Caco-2 (cell line): Measurements from ENCODE around the gene PHF1. TPM values are rescaled to one million over a fixed set of nuclear protein-coding genes. Genes with fewer than 3 reads are reported as not detected.

Source experiments
- BruUV-seq: library from RNA; stranded (reverse); fragments of 400-500 nt; replicated peaks from 2 replicates; lab custom pipeline; 2021; lab: Mats Ljungman, UMichigan
- CTCF ChIA-PET: fragments of 300-600 bp; sonication (Branson Sonifier 250); formaldehyde crosslinking; loops from one replicate; lab custom pipeline; 2022; ENCODE audit warnings: antibody characterized with exemption; lab: Charles Lee
- POLR2A ChIA-PET: fragments of 300-600 bp; sonication (Branson Sonifier 250); formaldehyde crosslinking; loops from one replicate; lab custom pipeline; 2022; ENCODE audit warnings: antibody characterized with exemption; lab: Charles Lee
- DNase-seq, 2 experiments: peaks; one replicate each; pipeline versions ENCODE4 v3.0.0 to v3.0.0-alpha.2; 2020 to 2022
- H3K27me3 ChIP-seq: replicated peaks from 2 replicates; pipeline ENCODE4 v1.6.0; 2011; ENCODE audit warnings: low read length; ENCODE audit not compliant: control insufficient read depth, insufficient read depth
- H3K36me3 ChIP-seq: 2 replicates; pipeline ENCODE4 v1.5.1; 2011; ENCODE audit warnings: low read length; ENCODE audit not compliant: control insufficient read depth, insufficient read depth
- H3K4me1 ChIP-seq: fragments of 250-450 bp; sonication (Bioruptor Pico); 2 replicates; pipeline ENCODE4 v1.5.1; 2020; ENCODE audit warnings: mild to moderate bottlenecking
- H3K4me3 ChIP-seq: 2 replicates; pipeline ENCODE4 v1.5.1; 2011; ENCODE audit warnings: low read depth, mild to moderate bottlenecking, control low read depth, low read length
- H3K9me3 ChIP-seq: fragments of 250-450 bp; sonication (Bioruptor Pico); 2 replicates; pipeline ENCODE4 v1.5.1; 2020; ENCODE audit warnings: mild to moderate bottlenecking, moderate library complexity
- H3K27ac Mint-ChIP-seq: one replicate; pipeline ENCODE4 v1.8.0; 2022; ENCODE audit warnings: mixed read lengths; ENCODE audit not compliant: unreplicated experiment
- H3K27me3 Mint-ChIP-seq: one replicate; pipeline ENCODE4 v1.8.0; 2022; ENCODE audit warnings: mixed read lengths; ENCODE audit not compliant: insufficient read depth, unreplicated experiment
- H3K36me3 Mint-ChIP-seq: one replicate; pipeline ENCODE4 v1.8.0; 2022; ENCODE audit warnings: mild to moderate bottlenecking, mixed read lengths; ENCODE audit not compliant: insufficient read depth, unreplicated experiment
- H3K4me1 Mint-ChIP-seq: one replicate; pipeline ENCODE4 v1.8.0; 2022; ENCODE audit warnings: low read depth, mixed read lengths; ENCODE audit not compliant: unreplicated experiment
- H3K4me3 Mint-ChIP-seq: one replicate; pipeline ENCODE4 v1.8.0; 2022; ENCODE audit warnings: mild to moderate bottlenecking, moderate library complexity, mixed read lengths; ENCODE audit not compliant: unreplicated experiment
- H3K9me3 Mint-ChIP-seq: one replicate; pipeline ENCODE4 v1.8.0; 2022; ENCODE audit warnings: mixed read lengths; ENCODE audit not compliant: unreplicated experiment
- intact Hi-C: fragments of 100-400 bp; cut with micrococcal nuclease; formaldehyde crosslinking; loops from one replicate; pipeline ENCODE4 v1.10.0; 2022; ENCODE audit not compliant: unreplicated experiment
- microRNA-seq: library from miRNA; unstranded; fragments of <30 nt; microRNA quantifications from one replicate; pipeline ENCODE4 v1.2.0, GENCODE V29; 2022
- total RNA-seq: library from RNA; stranded (reverse); gene quantifications from 2 replicates; pipeline ENCODE4 v1.2.3, GENCODE V29; 2022
- TF ChIP-seq, protein P1 (sequence below), 2 experiments: fragments of 200-600 bp in 1 of 2; IDR thresholded peaks; 1 replicate in 1 of 2; 2 replicates in 1 of 2; pipeline versions ENCODE4 v1.5.1 to v1.8.0; 2011 to 2022; ENCODE audit warnings: antibody characterized with exemption in 1 of 2, control low read depth in 1 of 2, inconsistent platforms in 1 of 2, low read depth in 1 of 2, low read length in 1 of 2, mild to moderate bottlenecking in 1 of 2, moderate library complexity in 1 of 2; ENCODE audit not compliant: insufficient read depth in 1 of 2, severe bottlenecking in 1 of 2, unreplicated experiment in 1 of 2

Gene PHF1
- total RNA-seq, 1 experiment from 2014 or later, result 26.4 TPM

DNA sequence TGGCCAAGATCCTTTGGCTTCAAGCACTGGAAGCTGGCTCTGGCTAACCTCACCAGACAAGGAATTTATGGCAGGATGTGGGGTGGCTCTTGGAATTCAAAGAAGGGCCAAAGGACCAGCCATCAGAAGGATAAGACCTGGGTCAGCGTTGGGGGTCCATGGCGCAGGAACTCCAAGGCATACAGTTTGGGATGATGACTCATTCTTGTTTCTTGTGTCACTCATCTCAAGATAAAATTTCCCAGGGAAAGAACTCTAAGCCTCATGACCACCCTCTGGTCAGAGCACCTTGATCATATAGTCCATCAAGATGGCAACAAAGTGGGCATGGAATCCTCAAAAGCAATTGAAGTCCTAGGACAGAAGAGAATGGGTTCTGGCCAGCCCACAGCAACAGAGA is 48.4 kb downstream of the PHF1 start:
- no peaks in the 10 kb centered on the region for H3K9me3 ChIP-seq
- intact Hi-C loops, result no loop called here
- Mint-ChIP-seq H3K27me3 (peaks cover 7% of the 10 kb centered on the region), H3K4me3 (no peak overlapping the region), H3K9me3 (no peaks in the 10 kb centered on the region), H3K4me1 (peaks cover 8% of the 10 kb centered on the region), H3K36me3 (peaks cover 6% of the 10 kb centered on the region), H3K27ac (no peak overlapping the region)
- no peaks in the 10 kb centered on the region for H3K4me1 ChIP-seq
- no peak for DNase-seq
- BruUV-seq, result no TSS peak
- CTCF ChIA-PET, result no interaction called here
- POLR2A ChIA-PET, result no interaction called here
- no peaks in the 10 kb centered on the region for H3K27me3 ChIP-seq
- no peaks in the 10 kb centered on the region; the same call in 1 of the 2 replicates for H3K36me3 ChIP-seq
- no peak overlapping the region for H3K4me3 ChIP-seq
- TF ChIP-seq, protein P1, sequence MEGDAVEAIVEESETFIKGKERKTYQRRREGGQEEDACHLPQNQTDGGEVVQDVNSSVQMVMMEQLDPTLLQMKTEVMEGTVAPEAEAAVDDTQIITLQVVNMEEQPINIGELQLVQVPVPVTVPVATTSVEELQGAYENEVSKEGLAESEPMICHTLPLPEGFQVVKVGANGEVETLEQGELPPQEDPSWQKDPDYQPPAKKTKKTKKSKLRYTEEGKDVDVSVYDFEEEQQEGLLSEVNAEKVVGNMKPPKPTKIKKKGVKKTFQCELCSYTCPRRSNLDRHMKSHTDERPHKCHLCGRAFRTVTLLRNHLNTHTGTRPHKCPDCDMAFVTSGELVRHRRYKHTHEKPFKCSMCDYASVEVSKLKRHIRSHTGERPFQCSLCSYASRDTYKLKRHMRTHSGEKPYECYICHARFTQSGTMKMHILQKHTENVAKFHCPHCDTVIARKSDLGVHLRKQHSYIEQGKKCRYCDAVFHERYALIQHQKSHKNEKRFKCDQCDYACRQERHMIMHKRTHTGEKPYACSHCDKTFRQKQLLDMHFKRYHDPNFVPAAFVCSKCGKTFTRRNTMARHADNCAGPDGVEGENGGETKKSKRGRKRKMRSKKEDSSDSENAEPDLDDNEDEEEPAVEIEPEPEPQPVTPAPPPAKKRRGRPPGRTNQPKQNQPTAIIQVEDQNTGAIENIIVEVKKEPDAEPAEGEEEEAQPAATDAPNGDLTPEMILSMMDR (IDR thresholded peaks at IDR 0.05; ENCODE audit: insufficient read depth in 1 of 2, low read depth in 1 of 2, low read length in 1 of 2, severe bottlenecking in 1 of 2, unreplicated experiment in 1 of 2), result no peak

Small RNA genes lying within 50 kb of the gene (microRNA-seq; reads per million reads assigned to microRNA genes)
- gene MIR5004, result not detected

Other genes starting within 250 kb of the PHF1 start
- 1.3 and 1.5 TPM in 2 replicates for gene COL11A2, start 218.5 kb upstream of the PHF1 start, total RNA-seq
- gene RXRB, start 210.3 kb upstream of the PHF1 start, total RNA-seq, result 29.5 and 30.4 TPM in 2 replicates
- gene SLC39A7, start 210.1 kb upstream of the PHF1 start, total RNA-seq, result 140 and 141 TPM in 2 replicates
- gene HSD17B8, start 206.4 kb upstream of the PHF1 start, total RNA-seq, result 10.0 and 12.5 TPM in 2 replicates
- gene RING1, start 202.5 kb upstream of the PHF1 start, total RNA-seq, result 31.3 and 32.0 TPM in 2 replicates
- gene VPS52, start 139.1 kb upstream of the PHF1 start, total RNA-seq, result 55.1 and 55.6 TPM in 2 replicates
- 2,340 and 2,366 TPM in 2 replicates for gene RPS18, start 138.9 kb upstream of the PHF1 start, total RNA-seq
- 0.34 and 0.67 TPM in 2 replicates for gene B3GALT4, start 133.9 kb upstream of the PHF1 start, total RNA-seq
- 58.2 and 62.2 TPM in 2 replicates for gene WDR46, start 121.8 kb upstream of the PHF1 start, total RNA-seq
- gene PFDN6, start 121.4 kb upstream of the PHF1 start, total RNA-seq, result 65.9 and 81.8 TPM in 2 replicates
- gene RGL2, start 112.1 kb upstream of the PHF1 start, total RNA-seq, result 70.7 and 71.3 TPM in 2 replicates
- gene TAPBP, start 96.9 kb upstream of the PHF1 start, total RNA-seq, result 36.7 and 43.9 TPM in 2 replicates
- 11.5 and 12.6 TPM in 2 replicates for gene ZBTB22, start 93.3 kb upstream of the PHF1 start, total RNA-seq
- 46.1 and 48.2 TPM in 2 replicates for gene DAXX, start 88.1 kb upstream of the PHF1 start, total RNA-seq
- 65.3 and 65.4 TPM in 2 replicates for gene KIFC1, start 19.2 kb upstream of the PHF1 start, total RNA-seq
- 166 and 177 TPM in 2 replicates for gene CUTA, start 7.1 kb downstream of the PHF1 start, total RNA-seq
- gene SYNGAP1, start 9.1 kb downstream of the PHF1 start, total RNA-seq, result 17.1 and 18.3 TPM in 2 replicates
- gene ZBTB9, start 43.6 kb downstream of the PHF1 start, total RNA-seq, result 11.4 and 12.5 TPM in 2 replicates
- 28.5 and 29.4 TPM in 2 replicates for gene BAK1, start 169.3 kb downstream of the PHF1 start, total RNA-seq
- gene ITPR3, start 210.3 kb downstream of the PHF1 start, total RNA-seq, result 42.1 and 50.5 TPM in 2 replicates